HCT116 (cell line): ENCODE results near the gene CD28. TPM values are rescaled to one million over a fixed set of nuclear protein-coding genes. Genes with fewer than 3 reads are reported as not detected.

Experiments
- ATAC-seq: fragments of 200-7000 bp; cut with Tn5 transposase; 2 replicates; pipeline ENCODE4 v1.9.1; 2020; ENCODE audit warnings: mild to moderate bottlenecking, moderate library complexity
- BruUV-seq: library from RNA; stranded (reverse); fragments of 400-500 nt; replicated peaks from 2 replicates; lab custom pipeline; 2021; lab: Mats Ljungman, UMichigan
- CTCF ChIA-PET: fragments of 300-600 bp; sonication (Branson Sonifier 250); formaldehyde crosslinking; loops from one replicate; lab custom pipeline; 2021; ENCODE audit warnings: antibody characterized with exemption; lab: Charles Lee
- POLR2A ChIA-PET: fragments of 300-600, 350-600 bp; sonication (Branson Sonifier 250); formaldehyde crosslinking; loops from one replicate; lab custom pipeline; 2021; ENCODE audit warnings: antibody characterized with exemption; lab: Charles Lee
- RAD21 ChIA-PET, 2 experiments: fragments of 300-600 bp; sonication (Branson Sonifier 250); formaldehyde crosslinking; loops; one replicate each; lab custom pipeline; 2023; ENCODE audit warnings: low total read pairs in 2 of 2; ENCODE audit not compliant: uncharacterized antibody in 2 of 2, unreplicated experiment in 2 of 2, low non-redundant PET in 1 of 2; lab: Charles Lee
- DNase-seq: peaks from one replicate; pipeline ENCODE4 v3.0.0-alpha.2; 2010; ENCODE audit warnings: low read depth, low spot score
- H2AFZ ChIP-seq: fragments of 200-600 bp; shearing (Covaris generic), sonication (generic); 2 replicates; pipeline ENCODE4 v1.6.1; 2017; ENCODE audit warnings: low read depth, mixed run types, mixed read lengths, antibody characterized with exemption, low read length; ENCODE audit not compliant: poor library complexity, severe bottlenecking
- H3K27ac ChIP-seq: 2 replicates; pipeline ENCODE4 v1.5.1; 2012; ENCODE audit warnings: low read depth, low read length
- H3K27me3 ChIP-seq: fragments of 200-600 bp; sonication (generic); 2 replicates; pipeline ENCODE4 v1.6.1; 2016; ENCODE audit warnings: mixed run types, low read length, mixed read lengths; ENCODE audit not compliant: insufficient read depth
- H3K36me3 ChIP-seq, 2 experiments: fragments of 200-500 bp in 1 of 2; fragments of 200-600 bp in 1 of 2; sonication (Bioruptor generic) in 1 of 2; sonication (generic) in 1 of 2; 2 replicates each; pipeline versions ENCODE4 v1.5.1 to v1.6.1; 2014 to 2016; ENCODE audit warnings: low read length in 2 of 2, inconsistent platforms in 1 of 2, mixed read lengths in 1 of 2, mixed run types in 1 of 2; ENCODE audit not compliant: insufficient read depth in 2 of 2, control insufficient read depth in 1 of 2
- H3K4me1 ChIP-seq, 2 experiments: fragments of 200-600 bp in 1 of 2; sonication (generic) in 1 of 2; 2 replicates each; pipeline versions ENCODE4 v1.5.1 to v1.6.1; 2012 to 2017; ENCODE audit warnings: low read length in 2 of 2, inconsistent platforms in 1 of 2, mild to moderate bottlenecking in 1 of 2, mixed read lengths in 1 of 2, mixed run types in 1 of 2, moderate library complexity in 1 of 2; ENCODE audit not compliant: insufficient read depth in 2 of 2, control insufficient read depth in 1 of 2
- H3K4me2 ChIP-seq: fragments of 200-600 bp; sonication (generic); 2 replicates; pipeline ENCODE4 v1.6.1; 2017; ENCODE audit warnings: mixed run types, low read length, mixed read lengths
- H3K4me3 ChIP-seq, 2 experiments: fragments of 200-600 bp in 1 of 2; sonication (generic) in 1 of 2; replicated peaks in 1 of 2; 2 replicates each; pipeline ENCODE4 v1.5.1; 2011 to 2016; ENCODE audit warnings: low read length in 2 of 2, control low read depth in 1 of 2, low read depth in 1 of 2, mild to moderate bottlenecking in 1 of 2, mixed read lengths in 1 of 2, mixed run types in 1 of 2
- H3K79me2 ChIP-seq: fragments of 200-600 bp; sonication (generic); 2 replicates; pipeline ENCODE4 v1.6.1; 2017; ENCODE audit warnings: mild to moderate bottlenecking, mixed run types, low read length, moderate library complexity, mixed read lengths; ENCODE audit not compliant: insufficient read depth
- H3K9ac ChIP-seq: fragments of 200-600 bp; sonication (generic); 2 replicates; pipeline ENCODE4 v1.6.1; 2016; ENCODE audit warnings: low read length, mixed read lengths
- H3K9me2 ChIP-seq: fragments of 200-600 bp; sonication (generic), shearing (Covaris generic); 2 replicates; pipeline ENCODE4 v1.6.1; 2017; ENCODE audit warnings: mixed run types, mild to moderate bottlenecking, moderate library complexity; ENCODE audit not compliant: insufficient read depth
- H3K9me3 ChIP-seq, 2 experiments: fragments of 200-500 bp in 1 of 2; fragments of 200-600 bp in 1 of 2; sonication (Bioruptor generic) in 1 of 2; sonication (generic) in 1 of 2; 2 replicates each; pipeline ENCODE4 v1.6.1; 2014 to 2017; ENCODE audit warnings: low read length in 2 of 2, mixed read lengths in 2 of 2, inconsistent platforms in 1 of 2, low read depth in 1 of 2, mild to moderate bottlenecking in 1 of 2, mixed run types in 1 of 2, moderate library complexity in 1 of 2; ENCODE audit not compliant: control insufficient read depth in 1 of 2, insufficient read depth in 1 of 2
- H4K20me1 ChIP-seq: fragments of 200-600 bp; sonication (generic), shearing (Covaris generic); 2 replicates; pipeline ENCODE4 v1.6.1; 2017; ENCODE audit warnings: mixed run types, mild to moderate bottlenecking, moderate library complexity; ENCODE audit not compliant: insufficient read depth
- ATF3 ChIP-seq: IDR thresholded peaks from 2 replicates; pipeline ENCODE4 v1.6.1; 2012
- CBX3 ChIP-seq: IDR thresholded peaks from 2 replicates; pipeline ENCODE4 v1.6.1; 2012; ENCODE audit warnings: low read depth
- CEBPB ChIP-seq: IDR thresholded peaks from 2 replicates; pipeline ENCODE4 v1.6.1; 2012; ENCODE audit warnings: low read depth
- EGR1 ChIP-seq: IDR thresholded peaks from 2 replicates; pipeline ENCODE4 v1.6.1; 2012; ENCODE audit warnings: low read depth
- EZH2 ChIP-seq: fragments of 200-600 bp; sonication (generic); IDR thresholded peaks from 2 replicates; pipeline ENCODE4 v1.6.1; 2017; ENCODE audit warnings: antibody characterized with exemption, mixed run types
- FOSL1 ChIP-seq: IDR thresholded peaks from 2 replicates; pipeline ENCODE4 v1.6.1; 2012; ENCODE audit warnings: low read depth
- POLR2A ChIP-seq: IDR thresholded peaks from 2 replicates; pipeline ENCODE4 v1.7.0; 2011; ENCODE audit warnings: borderline replicate concordance; ENCODE audit not compliant: insufficient read depth, insufficient read length; ENCODE audit errors: extremely low read depth
- POLR2AphosphoS5 ChIP-seq: IDR thresholded peaks from 2 replicates; pipeline ENCODE4 v1.6.1; 2011; ENCODE audit warnings: mild to moderate bottlenecking, low read depth, low read length, moderate library complexity
- SIN3A ChIP-seq: IDR thresholded peaks from 2 replicates; pipeline ENCODE4 v1.6.1; 2012; ENCODE audit warnings: low read depth
- TCF7L2 ChIP-seq: IDR thresholded peaks from 2 replicates; pipeline ENCODE4 v1.7.0; 2011; ENCODE audit warnings: borderline replicate concordance, inconsistent platforms; ENCODE audit not compliant: insufficient read depth, insufficient read length; ENCODE audit errors: extremely low read depth
- intact Hi-C: fragments of 100-400 bp; cut with micrococcal nuclease; formaldehyde crosslinking; loops from 2 replicates; pipeline ENCODE4 v1.10.0; 2022
- total RNA-seq: library from RNA; stranded (reverse); gene quantifications from one replicate; pipeline ENCODE4 v1.2.1, GENCODE V29; 2021; ENCODE audit not compliant: unreplicated experiment

CD28 gene
- total RNA-seq, 1 experiment from 2014 or later, result 0.37 TPM

- ATAC-seq (no peak), DNase-seq (no peak)
- intact Hi-C loops, result no loop called here
- no peaks in the 10 kb centered on the region for H4K20me1 ChIP-seq
- H3K27ac ChIP-seq, result no peak overlapping the region
- H3K9ac ChIP-seq, result no peak overlapping the region
- TF ChIP-seq TCF7L2 (no peak), EGR1 (no peak), FOSL1 (no peak), ATF3 (no peak), SIN3A (no peak)
- ChIA-PET CTCF (no interaction called here), RAD21 (no interaction called here), POLR2A (no interaction called here)
- no peaks in the 10 kb centered on the region for H3K9me2 ChIP-seq
- H2AFZ ChIP-seq, result no peak overlapping the region
- no peaks in the 10 kb centered on the region for H3K79me2 ChIP-seq
- no peaks in the 10 kb centered on the region for H3K9me3 ChIP-seq
- no peaks in the 10 kb centered on the region for H3K36me3 ChIP-seq
- no peak overlapping the region for H3K4me2 ChIP-seq
- H3K4me1 ChIP-seq, result no peaks in the 10 kb centered on the region
- BruUV-seq, result no TSS peak
- H3K27me3 ChIP-seq, result no peaks in the 10 kb centered on the region
- H3K4me3 ChIP-seq, result no peak overlapping the region
Observed at GRCh38 chr2:203683932-203684556, 22.4 kb upstream of the CD28 start.

GRCh38 chr2:203685081-203685621 lies 21.3 kb upstream of the CD28 start:
- no peak for DNase-seq
- Histone ChIP-seq H4K20me1 (no peaks in the 10 kb centered on the region), H3K4me3 (no peak overlapping the region), H3K9ac (no peak overlapping the region), H2AFZ (no peak overlapping the region), H3K4me1 (no peaks in the 10 kb centered on the region), H3K27me3 (no peaks in the 10 kb centered on the region), H3K9me2 (no peaks in the 10 kb centered on the region), H3K79me2 (no peaks in the 10 kb centered on the region), H3K36me3 (no peaks in the 10 kb centered on the region), H3K27ac (no peak overlapping the region), H3K4me2 (no peak overlapping the region), H3K9me3 (no peaks in the 10 kb centered on the region)
- no peak for TF ChIP-seq EZH2
- no peak for TF ChIP-seq CEBPB
- no peak for TF ChIP-seq POLR2AphosphoS5
- no peak for TF ChIP-seq POLR2A
- no peak for TF ChIP-seq CBX3
- ChIA-PET RAD21 (no interaction called here), CTCF (no interaction called here), POLR2A (no interaction called here)
- BruUV-seq, result no TSS peak
- intact Hi-C loops, result no loop called here
- ATAC-seq, result no peak
